ENCODE measurements around the gene APLP2.

APLP2 gene

DNA sequence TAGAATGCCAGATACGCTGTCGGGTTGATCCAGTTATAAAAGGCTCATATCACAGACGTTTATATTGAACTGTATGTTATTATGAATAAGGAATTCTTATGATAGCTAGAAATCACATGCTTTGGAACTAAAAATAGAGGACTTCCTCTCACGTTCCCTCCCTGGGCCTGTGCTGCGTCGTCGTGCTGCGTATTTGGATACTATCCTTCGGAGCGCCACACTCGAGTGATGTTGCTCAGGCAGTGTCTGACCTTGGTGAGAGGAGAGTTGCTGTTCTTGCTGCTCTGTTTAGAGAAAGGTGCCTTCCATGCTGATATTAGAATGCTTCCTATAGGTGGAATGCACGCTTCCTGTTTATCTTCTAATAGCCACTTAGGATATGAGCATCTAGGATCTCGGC is 69.7 kb downstream of the APLP2 start:
- in situ Hi-C loops (cut with HindIII; ENCODE audit: low sequenced_read_pairs) = no loop called here

DNA sequence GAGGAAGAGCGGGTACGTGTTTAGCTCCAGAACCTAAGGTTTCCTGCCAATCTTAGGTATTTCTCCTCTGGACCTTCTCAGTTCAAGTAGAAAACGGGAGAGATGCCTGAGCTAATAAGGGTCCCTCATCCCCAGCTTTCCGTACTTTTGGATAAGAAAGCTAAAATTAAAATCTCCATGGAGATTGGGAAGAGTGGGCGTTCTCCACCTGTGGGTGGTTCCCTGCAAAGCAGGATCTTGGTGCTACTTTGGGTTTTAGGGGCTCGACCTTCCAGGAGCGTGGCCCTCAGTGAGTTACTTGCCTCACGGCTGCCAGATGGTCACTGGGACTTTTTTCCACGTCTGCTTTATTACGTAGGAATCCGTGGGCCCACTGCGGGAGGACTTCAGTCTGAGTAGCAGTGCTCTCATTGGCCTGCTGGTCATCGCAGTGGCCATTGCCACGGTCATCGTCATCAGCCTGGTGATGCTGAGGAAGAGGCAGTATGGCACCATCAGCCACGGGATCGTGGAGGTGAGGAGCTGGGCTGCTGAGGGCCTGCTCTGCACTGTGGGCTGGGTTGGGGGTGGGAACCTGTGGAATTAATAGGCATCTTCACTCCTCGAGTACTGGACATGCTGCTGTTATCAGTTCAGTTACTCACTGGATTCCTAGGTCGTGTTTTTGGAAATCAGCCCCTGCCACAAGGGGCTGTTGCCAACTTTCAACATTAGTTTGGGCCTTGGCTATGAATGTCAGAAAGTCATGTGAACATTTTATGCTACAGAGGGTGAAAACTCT is 72.1 kb downstream of the APLP2 start:
- in situ Hi-C loops (cut with HindIII; ENCODE audit: low sequenced_read_pairs) = no loop called here

DNA sequence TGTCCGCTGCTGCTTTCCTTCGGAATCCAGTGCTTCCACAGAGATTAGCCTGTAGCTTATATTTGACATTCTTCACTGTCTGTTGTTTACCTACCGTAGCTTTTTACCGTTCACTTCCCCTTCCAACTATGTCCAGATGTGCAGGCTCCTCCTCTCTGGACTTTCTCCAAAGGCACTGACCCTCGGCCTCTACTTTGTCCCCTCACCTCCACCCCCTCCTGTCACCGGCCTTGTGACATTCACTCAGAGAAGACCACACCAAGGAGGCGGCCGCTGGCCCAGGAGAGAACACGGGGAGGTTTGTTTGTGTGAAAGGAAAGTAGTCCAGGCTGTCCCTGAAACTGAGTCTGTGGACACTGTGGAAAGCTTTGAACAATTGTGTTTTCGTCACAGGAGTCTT is 74.4 kb downstream of the APLP2 start:
- in situ Hi-C loops (cut with HindIII; ENCODE audit: low sequenced_read_pairs) = no loop called here

DNA sequence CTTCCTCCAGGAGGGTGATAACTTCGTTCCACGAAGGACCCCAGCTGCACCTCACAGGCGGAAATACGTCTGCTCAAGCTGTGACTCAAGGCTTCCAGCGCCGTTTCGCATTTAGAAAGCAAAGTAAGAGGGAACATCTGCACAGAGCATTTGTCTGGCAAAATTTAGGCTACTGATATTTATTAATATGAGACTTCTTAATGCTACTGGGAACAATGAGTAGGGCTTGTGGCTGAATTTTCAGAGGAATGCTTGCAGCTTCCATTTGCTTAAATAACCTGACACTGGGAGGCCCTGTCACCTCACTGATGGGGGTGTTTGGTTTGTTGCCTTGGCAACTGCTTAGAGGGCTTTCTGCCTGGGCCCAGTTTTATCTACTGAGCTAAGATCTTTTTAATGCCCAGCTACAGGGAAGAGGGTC is 75.2 kb downstream of the APLP2 start:
- in situ Hi-C loops (cut with HindIII; ENCODE audit: low sequenced_read_pairs) = no loop called here

DNA sequence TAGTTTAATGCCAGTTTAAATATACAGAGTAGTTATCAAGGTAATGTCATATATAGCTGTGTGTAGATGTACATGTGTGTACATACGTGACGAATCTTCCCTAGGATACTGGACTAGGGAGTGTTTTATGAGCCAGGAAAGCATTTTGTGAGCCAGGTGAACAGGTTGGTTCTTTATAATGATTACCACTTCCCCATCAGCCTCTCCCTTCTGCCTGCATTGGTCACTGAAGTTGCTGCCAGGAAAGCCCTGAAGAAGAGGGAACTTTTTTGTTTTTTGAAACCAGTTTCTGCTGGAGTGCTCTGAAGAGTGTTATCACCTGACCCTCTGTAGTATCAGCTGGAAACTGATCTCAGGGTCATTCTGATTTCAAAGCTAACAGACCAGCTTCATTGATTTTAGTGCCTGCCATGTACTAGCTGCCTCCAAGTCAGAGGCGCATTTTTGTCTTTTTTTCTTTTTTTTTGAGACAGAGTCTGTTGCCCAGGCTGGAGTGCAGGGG is 75.7 kb downstream of the APLP2 start:
- in situ Hi-C loops (cut with HindIII; ENCODE audit: low sequenced_read_pairs) = no loop called here

DNA sequence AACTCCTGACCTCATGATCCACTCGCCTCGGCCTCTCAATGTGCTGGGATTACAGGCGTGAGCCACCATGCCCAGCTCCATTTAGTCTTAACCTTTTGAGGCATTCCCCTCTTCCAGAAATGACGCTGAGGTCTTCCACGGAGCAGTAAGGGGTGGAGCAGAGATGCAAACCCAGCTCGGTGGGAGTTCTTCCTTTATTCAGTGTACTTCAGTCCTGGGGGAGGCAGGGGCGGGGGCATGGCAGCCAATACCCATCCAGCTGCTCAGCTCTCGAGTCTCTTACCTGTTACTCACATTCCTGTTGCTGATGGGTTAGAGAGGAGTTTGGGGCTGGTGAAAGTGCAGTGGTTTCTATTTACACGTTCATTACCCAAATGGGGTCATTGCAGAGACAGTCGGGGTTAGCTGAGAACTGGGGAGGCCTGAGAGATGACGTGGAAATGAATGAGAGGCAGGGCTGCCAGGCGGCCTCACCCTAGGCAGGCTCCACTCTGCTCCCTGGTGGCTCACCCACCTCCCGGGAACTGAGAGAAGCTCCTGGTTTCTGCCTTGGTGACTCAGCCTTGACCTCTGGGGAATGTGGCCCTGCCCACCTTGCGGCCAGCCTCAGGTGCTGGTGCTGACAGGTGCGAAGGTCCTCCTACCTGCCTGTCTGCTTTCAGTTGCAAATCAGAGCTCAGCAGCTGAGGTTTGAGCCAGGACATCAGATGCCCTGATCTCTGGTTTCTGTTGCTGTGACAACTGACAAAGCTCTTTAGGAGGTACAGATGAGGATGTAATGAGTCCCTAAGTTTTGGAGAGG is 76.5 kb downstream of the APLP2 start:
- in situ Hi-C loops (cut with HindIII; ENCODE audit: low sequenced_read_pairs) = no loop called here

DNA sequence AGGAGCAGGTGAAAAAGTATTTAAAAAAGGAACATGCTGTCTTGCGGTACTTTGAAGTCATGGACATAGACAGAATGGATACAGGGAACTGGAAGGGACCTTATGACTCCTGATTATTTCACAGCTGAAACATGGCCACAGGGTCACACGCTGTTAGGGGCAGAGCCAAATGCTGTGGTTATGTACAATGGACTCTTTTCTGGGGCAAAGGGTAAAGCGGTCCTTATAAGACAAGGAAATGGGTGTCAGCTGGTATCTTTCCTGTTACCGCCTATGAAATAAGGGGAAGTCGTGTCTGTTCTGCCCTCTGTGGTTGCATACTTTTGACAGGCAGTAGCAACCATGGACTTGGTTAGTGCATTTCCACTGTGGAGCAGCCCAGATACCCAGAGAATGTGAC is 77.1 kb downstream of the APLP2 start:
- in situ Hi-C loops (cut with HindIII; ENCODE audit: low sequenced_read_pairs) = no loop called here

DNA sequence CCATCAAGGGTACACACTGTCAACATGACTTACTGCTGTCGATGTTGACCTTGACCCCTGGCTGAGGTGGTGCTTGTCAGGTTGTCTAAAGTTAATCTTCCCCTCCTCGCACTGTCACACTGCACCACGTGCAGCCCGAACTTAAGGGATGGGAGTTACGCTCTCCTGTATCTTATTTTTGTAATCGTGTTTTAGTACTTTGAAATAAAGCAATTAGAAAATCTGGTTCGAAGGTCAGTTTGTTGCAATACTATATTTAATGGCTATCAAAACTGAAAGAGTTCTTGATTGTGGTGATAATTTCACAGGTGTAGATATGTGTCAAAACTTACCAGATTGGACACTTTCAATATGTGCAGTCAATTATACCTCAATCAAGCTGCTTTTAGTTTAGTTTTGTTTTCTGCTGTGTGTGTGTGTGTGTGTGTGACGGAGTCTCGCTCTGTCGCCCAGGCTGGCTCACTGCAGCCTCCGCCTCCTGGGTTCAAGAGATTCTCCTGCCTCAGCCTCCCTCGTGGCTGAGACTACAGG is 79.2 kb downstream of the APLP2 start:
- in situ Hi-C loops (cut with HindIII; ENCODE audit: low sequenced_read_pairs) = no loop called here

DNA sequence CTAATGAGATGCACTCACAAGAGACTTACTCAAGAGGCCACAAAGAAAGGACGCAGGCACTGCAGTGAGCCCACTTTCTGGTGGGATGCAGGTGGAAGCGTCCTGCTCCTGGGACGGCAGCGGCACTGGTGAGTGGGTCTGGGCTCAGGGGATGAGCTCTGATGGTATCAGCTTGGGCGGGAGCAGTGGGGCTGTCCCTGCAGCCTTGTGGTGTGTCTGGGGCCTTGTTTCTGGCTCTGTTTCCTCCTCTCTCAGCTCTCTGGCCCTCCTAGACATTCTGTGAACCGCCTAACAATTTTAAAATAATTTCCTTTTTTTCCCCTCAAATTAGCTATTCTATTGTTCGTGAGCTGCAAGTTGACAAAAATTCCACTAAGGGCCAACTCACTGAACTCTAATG is 81.1 kb downstream of the APLP2 start:
- in situ Hi-C loops (cut with HindIII; ENCODE audit: low sequenced_read_pairs) = no loop called here

DNA sequence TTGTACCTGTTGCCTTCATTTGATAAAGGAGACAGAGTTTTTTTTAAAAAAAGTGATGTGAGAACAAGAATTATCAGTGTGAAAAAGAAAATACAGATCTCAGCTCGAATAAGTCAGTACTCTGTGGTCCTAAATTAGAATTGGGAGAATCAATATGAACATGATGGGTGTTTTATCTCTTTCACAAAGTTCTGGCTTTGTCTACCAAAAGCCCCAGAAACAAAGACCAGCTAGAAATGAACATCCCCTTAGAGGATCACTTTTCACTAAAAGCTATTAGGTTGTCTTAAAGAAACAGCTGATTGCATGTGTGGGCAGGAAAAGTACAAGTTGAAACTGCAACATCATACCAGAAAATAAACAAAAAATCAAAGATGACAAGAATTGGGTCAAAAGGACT is 81.5 kb downstream of the APLP2 start:
- in situ Hi-C loops (cut with HindIII; ENCODE audit: low sequenced_read_pairs) = no loop called here

DNA sequence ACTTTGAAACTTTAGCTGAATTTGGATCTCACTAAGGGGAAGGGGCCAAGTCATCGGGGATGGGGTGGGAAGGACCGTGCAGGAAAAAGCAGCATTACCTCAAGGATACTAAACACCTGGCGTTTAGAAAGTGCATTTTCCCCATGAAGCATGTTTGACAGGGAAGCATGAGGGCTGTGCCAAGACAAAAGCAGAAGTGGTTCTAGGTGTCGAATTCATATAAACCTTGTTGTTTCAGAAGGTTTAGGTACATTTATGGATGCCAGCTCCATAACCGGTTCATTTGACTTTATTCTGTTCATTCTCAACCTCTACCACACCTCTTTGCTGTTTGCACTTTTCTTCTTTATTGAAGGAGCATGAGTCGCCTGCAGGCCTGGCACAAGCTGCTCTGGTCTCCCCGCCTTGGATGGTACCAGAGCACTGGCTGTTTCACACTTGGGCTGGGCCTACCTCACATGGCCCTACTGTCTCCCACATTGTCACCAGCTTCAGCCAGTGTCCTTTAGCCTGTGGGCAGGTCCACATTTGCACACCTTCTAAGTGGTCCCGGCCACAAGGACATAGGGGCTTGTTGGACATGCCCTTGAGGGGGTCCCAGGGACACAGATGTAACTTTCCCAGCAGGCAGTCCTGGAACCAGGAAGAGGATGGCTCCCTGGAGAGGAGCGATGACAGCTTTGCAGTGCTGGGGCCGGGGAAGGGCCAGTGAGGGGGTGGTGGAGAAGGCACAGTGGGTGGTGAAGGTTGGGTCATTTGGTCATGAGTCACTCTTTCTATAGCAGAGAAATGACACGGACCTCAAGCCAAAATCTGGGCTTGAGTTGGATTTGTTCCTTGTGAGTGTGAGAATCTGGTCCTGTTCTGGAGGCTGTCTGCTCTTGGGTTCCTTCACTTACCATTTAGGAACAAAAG is 86.7 kb downstream of the APLP2 start:
- in situ Hi-C loops (cut with HindIII; ENCODE audit: low sequenced_read_pairs) = no loop called here

DNA sequence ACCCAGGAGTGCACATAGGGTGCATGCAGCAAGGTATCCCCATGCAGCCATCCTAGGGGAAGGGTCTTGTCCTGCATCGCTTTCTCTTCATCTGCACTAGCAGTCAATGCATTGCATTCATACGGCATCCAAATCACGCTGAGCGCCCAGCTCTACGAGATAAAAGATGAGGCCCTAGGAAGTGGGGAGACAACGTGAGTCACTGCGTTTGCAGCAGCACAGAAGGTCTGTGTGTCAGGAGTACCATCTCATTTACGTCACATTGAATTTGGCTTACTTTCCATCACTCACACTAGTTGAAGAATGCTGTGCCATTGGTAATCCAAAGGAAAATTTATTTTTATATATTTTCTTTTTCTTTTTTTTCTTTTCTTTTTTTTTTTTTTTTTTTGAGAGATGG is 87.4 kb downstream of the APLP2 start:
- in situ Hi-C loops (cut with HindIII; ENCODE audit: low sequenced_read_pairs) = no loop called here

DNA sequence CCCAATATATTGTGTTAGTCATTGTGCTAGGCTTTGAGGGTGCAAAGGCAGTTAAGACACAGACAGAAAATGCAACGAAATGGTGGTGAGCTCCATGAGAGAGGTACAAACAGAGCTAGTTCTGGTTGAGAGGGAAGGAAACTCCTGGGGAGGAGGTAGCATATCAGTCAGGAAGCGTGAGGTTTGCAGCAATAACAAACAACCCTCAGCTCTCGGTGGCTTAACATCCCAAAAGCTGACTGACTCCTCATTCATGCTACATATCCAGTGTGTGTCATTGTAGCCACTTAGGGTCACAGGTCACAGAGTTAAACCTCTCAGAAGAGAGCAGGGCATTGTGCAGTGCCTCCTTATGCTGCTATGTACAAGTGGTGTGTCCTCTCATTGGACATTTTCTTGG is 88.1 kb downstream of the APLP2 start:
- in situ Hi-C loops (cut with HindIII; ENCODE audit: low sequenced_read_pairs) = no loop called here

DNA sequence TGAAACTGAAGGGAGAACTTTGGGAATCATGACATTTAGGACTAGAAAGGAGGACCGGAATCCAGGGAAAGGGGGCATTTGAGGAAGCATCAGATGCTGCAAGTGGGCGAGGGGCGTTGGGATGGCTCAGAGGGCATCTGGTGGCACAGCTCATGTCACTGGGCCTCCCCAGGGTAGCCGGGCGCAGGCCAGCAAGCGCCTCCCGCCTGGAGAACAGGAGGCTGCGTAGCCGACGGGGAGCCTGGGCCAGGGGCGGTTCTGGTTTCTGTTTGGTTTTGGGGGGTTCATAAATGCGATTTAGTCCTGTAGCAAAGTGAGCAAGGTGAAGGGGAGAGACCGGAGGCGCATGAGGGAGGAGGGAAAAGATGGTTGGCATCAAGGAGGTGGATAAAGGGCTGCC is 89.4 kb downstream of the APLP2 start:
- in situ Hi-C loops (cut with HindIII; ENCODE audit: low sequenced_read_pairs) = no loop called here

DNA sequence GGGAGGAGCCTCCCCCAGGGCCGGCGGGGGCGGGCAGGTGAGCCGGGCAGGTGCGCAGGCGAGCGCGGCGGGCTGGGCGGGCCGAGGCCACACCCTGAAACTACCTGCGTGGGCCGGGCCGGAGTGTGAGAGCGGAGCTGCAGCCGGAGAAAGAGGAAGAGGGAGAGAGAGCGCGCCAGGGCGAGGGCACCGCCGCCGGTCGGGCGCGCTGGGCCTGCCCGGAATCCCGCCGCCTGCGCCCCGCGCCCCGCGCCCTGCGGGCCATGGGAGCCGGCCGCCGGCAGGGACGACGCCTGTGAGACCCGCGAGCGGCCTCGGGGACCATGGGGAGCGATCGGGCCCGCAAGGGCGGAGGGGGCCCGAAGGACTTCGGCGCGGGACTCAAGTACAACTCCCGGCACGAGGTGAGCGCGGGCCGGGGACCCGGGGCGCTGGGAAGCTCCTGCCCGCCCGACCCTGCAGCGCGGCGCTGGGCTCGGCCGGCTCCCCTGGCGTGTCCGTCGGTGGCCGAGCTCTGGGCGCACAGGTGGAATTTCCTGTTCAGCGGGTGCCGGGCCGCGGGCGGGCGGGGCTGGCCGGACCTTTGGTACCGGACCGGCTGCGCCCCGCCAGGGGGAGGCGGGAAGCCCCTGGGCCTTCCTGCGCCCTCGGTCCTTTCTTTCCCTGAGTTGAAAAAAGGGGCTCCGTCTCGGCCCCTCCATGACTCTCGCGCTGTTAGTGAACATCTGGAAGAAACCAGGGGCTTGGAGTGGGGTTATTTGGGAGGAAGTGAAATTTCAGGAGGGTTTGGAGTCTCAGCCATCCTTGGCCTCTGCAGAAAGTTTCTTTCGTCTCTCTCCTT is 90.2 kb downstream of the APLP2 start, which contains the start of gene ST14:
Gene ST14 (plus strand): TSS at position 126 of the 841 bp plus-strand sequence. CDS start 198 bp downstream, at position 324.
- in situ Hi-C loops (cut with HindIII; ENCODE audit: low sequenced_read_pairs) = no loop called here

DNA sequence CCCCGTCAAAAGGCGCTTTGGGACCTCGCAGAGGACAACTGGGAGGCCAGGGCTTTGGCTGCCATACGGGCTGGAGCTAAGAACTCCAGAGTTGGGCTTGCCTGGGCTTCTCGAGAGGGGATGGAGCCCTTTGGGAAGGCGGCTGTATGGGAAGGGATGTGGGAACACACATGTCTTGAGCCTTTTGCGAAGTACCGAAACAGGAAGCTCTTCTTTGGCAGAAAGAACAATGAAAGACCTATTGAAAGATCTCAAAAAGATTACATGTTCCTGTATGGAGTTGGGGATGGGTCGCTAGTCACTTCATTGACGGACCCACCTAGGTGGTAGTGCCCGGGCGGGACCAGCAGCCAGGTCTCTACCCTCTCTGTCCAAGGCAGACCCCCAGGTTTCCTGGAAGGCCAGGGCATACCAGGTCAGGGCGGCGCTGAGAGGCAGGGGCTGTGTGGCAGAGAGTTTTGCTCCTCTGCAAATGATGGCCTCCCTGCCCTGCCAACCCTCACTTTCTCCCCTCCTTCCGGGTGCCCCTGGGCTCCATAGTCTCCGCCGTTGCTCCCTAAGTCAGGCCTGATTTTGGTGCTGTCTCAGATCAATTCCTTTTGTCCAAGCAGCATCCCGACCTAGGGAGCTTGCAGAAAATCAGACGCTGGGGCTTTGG is 90.9 kb downstream of the APLP2 start:
- in situ Hi-C loops (cut with HindIII; ENCODE audit: low sequenced_read_pairs) = no loop called here

DNA sequence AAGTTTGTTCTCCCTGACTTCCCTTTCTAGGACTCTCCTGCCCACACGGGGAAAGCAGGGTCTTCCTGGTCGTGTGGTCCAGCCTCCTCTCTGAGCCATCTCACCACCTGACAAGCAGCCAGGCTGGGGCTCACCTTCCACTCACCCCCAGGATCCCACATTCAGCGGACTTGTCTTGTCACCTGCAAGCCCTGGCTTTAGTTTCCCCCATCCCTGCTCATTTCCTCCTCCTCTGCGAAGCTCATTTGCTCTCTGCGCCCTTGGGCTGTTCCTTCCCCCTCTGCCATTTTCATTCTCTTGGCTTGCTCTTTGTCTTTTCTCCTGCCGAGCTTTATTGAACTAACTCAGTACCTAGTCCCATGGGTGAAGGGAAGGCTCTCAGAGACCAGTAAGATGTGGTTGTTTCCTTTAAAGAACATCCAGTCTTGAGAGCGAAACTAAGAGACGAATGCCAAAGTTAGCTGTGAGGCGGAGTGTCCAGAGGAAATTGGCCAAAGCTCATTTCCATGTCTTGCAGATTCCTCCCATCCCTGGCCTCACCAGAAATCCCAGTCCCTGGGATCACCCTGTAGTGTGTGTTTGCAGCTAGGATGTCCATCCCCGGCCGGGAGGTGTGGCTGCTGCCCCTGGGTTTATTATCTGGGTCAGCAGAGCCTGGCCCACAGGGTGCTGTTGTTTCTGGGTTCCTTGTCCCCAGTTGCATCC is 91.9 kb downstream of the APLP2 start:
- in situ Hi-C loops (cut with HindIII; ENCODE audit: low sequenced_read_pairs) = no loop called here

DNA sequence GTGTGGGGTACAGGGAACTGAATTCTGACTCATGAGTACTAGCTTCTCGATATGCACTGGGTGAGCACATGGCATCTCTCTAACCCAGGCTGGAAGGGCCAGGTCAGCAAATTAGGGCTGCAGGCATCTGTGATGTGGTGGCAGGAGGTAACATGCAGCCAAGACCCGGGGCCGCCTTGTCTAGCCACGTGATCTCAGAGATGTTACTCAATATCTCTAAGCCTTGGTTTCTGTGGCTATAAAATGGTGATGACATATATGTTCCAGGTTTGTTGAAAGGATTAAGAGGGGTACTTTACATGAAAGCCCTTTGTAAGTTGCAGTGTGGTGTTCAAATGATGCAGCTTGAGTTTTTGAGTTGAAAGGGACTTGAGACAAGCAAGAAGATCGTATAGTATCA is 93.0 kb downstream of the APLP2 start:
- in situ Hi-C loops (cut with HindIII; ENCODE audit: low sequenced_read_pairs) = no loop called here

Measured in endothelial cell of hepatic sinusoid (primary cell).